ENCODE data around the gene PHLDA2.

DNA sequence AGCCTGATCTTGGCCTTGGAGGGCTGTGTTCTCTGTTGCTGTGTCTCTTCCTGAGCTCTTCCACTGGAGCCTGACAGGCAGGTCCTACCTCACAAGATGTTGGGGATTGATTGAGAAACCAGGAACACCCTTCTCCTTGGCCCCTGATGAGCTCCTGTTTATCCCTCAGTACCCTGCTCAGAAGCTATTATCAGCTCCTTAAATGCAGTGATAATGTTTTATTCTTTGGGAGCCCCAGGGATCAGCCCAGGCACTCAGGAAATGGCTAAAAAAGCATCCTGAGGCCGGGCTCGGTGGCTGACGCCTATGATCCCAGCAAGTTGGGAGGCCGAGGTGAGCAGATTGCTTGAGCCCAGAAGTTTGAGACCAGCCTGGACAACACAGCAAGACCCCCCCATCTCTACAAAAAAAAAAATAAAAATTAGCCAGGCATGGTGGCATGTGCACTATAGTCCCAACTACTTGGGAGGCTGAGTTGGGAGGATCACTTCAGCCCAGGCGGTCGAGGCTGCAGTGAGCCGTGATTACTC lies 4.9 kb upstream of the PHLDA2 start:
- TF ChIP-seq, protein P1, sequence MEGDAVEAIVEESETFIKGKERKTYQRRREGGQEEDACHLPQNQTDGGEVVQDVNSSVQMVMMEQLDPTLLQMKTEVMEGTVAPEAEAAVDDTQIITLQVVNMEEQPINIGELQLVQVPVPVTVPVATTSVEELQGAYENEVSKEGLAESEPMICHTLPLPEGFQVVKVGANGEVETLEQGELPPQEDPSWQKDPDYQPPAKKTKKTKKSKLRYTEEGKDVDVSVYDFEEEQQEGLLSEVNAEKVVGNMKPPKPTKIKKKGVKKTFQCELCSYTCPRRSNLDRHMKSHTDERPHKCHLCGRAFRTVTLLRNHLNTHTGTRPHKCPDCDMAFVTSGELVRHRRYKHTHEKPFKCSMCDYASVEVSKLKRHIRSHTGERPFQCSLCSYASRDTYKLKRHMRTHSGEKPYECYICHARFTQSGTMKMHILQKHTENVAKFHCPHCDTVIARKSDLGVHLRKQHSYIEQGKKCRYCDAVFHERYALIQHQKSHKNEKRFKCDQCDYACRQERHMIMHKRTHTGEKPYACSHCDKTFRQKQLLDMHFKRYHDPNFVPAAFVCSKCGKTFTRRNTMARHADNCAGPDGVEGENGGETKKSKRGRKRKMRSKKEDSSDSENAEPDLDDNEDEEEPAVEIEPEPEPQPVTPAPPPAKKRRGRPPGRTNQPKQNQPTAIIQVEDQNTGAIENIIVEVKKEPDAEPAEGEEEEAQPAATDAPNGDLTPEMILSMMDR (IDR thresholded peaks at IDR 0.05) = no peak
- no peak for TF ChIP-seq POLR2A (IDR thresholded peaks at IDR 0.05)
- no peak for TF ChIP-seq POLR2AphosphoS5 (IDR thresholded peaks at IDR 0.05)
- TF ChIP-seq EP300 (IDR thresholded peaks at IDR 0.05) = no peak
